ENCODE measurements around the gene MED16.

Gene MED16

GRCh38 chr19:919199-920050 lies 26.4 kb upstream of the MED16 start:
- ATAC-seq = peak; percentile 57
- Mint-ChIP-seq H3K27ac (no peak overlapping the region), H3K4me1 (peaks cover 22% of the 10 kb centered on the region), H3K36me3 (peaks cover 22% of the 10 kb centered on the region), H3K9me3 (no peaks in the 10 kb centered on the region), H3K4me3 (peak overlapping the region; percentile 70)
- DNase-seq (ENCODE audit: low spot score in 2 of 2) = peak in 1 of 2 donors; percentile 73

- H3K27ac Mint-ChIP-seq = no peak overlapping the region
- peak overlapping the region; percentile 70 for H3K4me3 Mint-ChIP-seq
- H3K9me3 Mint-ChIP-seq = no peaks in the 10 kb centered on the region
- ATAC-seq (no peak), DNase-seq (ENCODE audit: low spot score in 2 of 2) (no peak)
- H3K36me3 Mint-ChIP-seq = peaks cover 18% of the 10 kb centered on the region
- H3K4me1 Mint-ChIP-seq = peaks cover 22% of the 10 kb centered on the region
Measured at GRCh38 chr19:918481-919198, 25.7 kb upstream of the MED16 start.

GRCh38 chr19:918152-918437 lies 25.1 kb upstream of the MED16 start:
- DNase-seq (ENCODE audit: low spot score in 2 of 2) (no peak), ATAC-seq (no peak)
- Mint-ChIP-seq H3K9me3 (no peaks in the 10 kb centered on the region), H3K4me3 (peak overlapping the region; percentile 70), H3K27ac (no peak overlapping the region), H3K36me3 (peaks cover 18% of the 10 kb centered on the region), H3K4me1 (peaks cover 22% of the 10 kb centered on the region)

- H3K36me3 Mint-ChIP-seq = peaks cover 18% of the 10 kb centered on the region
- ATAC-seq = peak; percentile 4
- no peaks in the 10 kb centered on the region for H3K9me3 Mint-ChIP-seq
- H3K4me1 Mint-ChIP-seq = peaks cover 22% of the 10 kb centered on the region
- DNase-seq (ENCODE audit: low spot score in 2 of 2) = no peak
- H3K4me3 Mint-ChIP-seq = peak within 1 kb of the TSS; percentile 70
- H3K27ac Mint-ChIP-seq = no peak within 1 kb of the TSS
Measured at GRCh38 chr19:917323-918151, 24.6 kb upstream of the MED16 start, which contains the start of gene KISS1R. TSS of gene KISS1R (plus strand) at chr19:917333. CDS start at chr19:917503, 170 bp downstream.

GRCh38 chr19:916645-917322 lies 23.8 kb upstream of the MED16 start:
- DNase-seq (ENCODE audit: low spot score in 2 of 2) (no peak), ATAC-seq (no peak)
- H3K4me1 Mint-ChIP-seq = peaks cover 19% of the 10 kb centered on the region
- peak overlapping the region; percentile 70 for H3K4me3 Mint-ChIP-seq
- no peaks in the 10 kb centered on the region for H3K9me3 Mint-ChIP-seq
- H3K36me3 Mint-ChIP-seq = peaks cover 12% of the 10 kb centered on the region
- no peak overlapping the region for H3K27ac Mint-ChIP-seq

- peak; percentile 73 to 85 for DNase-seq (ENCODE audit: low spot score in 2 of 2)
- ATAC-seq = peak; percentile 83
- Mint-ChIP-seq H3K27ac (peak within 1 kb of the TSS; percentile 86), H3K4me1 (peaks cover 19% of the 10 kb centered on the region), H3K36me3 (peaks cover 28% of the 10 kb centered on the region), H3K4me3 (peak within 1 kb of the TSS; percentile 78), H3K9me3 (no peaks in the 10 kb centered on the region)
Measured at GRCh38 chr19:913080-913748, 20.2 kb upstream of the MED16 start, which contains the start of gene R3HDM4. TSS of gene R3HDM4 (minus strand) at chr19:913219. CDS start at chr19:913157, 62 bp downstream.

- peaks cover 29% of the 10 kb centered on the region for H3K36me3 Mint-ChIP-seq
- peaks cover 19% of the 10 kb centered on the region for H3K4me1 Mint-ChIP-seq
- no peak for ATAC-seq
- peak overlapping the region; percentile 86 for H3K27ac Mint-ChIP-seq
- no peaks in the 10 kb centered on the region for H3K9me3 Mint-ChIP-seq
- peak overlapping the region; percentile 78 for H3K4me3 Mint-ChIP-seq
- DNase-seq (ENCODE audit: low spot score in 2 of 2) = peak in 1 of 2 donors; percentile 67
Measured at GRCh38 chr19:912181-913079, 19.4 kb upstream of the MED16 start.

GRCh38 chr19:911197-912033 lies 18.4 kb upstream of the MED16 start:
- Mint-ChIP-seq H3K4me1 (peaks cover 22% of the 10 kb centered on the region), H3K4me3 (peak overlapping the region; percentile 78), H3K36me3 (peaks cover 38% of the 10 kb centered on the region), H3K9me3 (no peaks in the 10 kb centered on the region), H3K27ac (peak overlapping the region; percentile 72)
- DNase-seq (ENCODE audit: low spot score in 2 of 2) (no peak), ATAC-seq (no peak)

- no peak for ATAC-seq
- H3K9me3 Mint-ChIP-seq = no peaks in the 10 kb centered on the region
- peak overlapping the region; percentile 37 for H3K27ac Mint-ChIP-seq
- H3K36me3 Mint-ChIP-seq = peaks cover 55% of the 10 kb centered on the region
- DNase-seq (ENCODE audit: low spot score in 2 of 2) = no peak
- peak overlapping the region; percentile 78 for H3K4me3 Mint-ChIP-seq
- H3K4me1 Mint-ChIP-seq = peaks cover 29% of the 10 kb centered on the region
Measured at GRCh38 chr19:907183-907853, 14.3 kb upstream of the MED16 start.

- peaks cover 60% of the 10 kb centered on the region for H3K36me3 Mint-ChIP-seq
- ATAC-seq (no peak), DNase-seq (ENCODE audit: low spot score in 2 of 2) (no peak)
- no peak overlapping the region for H3K4me3 Mint-ChIP-seq
- H3K9me3 Mint-ChIP-seq = no peaks in the 10 kb centered on the region
- H3K4me1 Mint-ChIP-seq = peaks cover 29% of the 10 kb centered on the region
- peak overlapping the region; percentile 37 for H3K27ac Mint-ChIP-seq
Measured at GRCh38 chr19:906480-906879, 13.5 kb upstream of the MED16 start.

GRCh38 chr19:904545-904944 lies 11.6 kb upstream of the MED16 start:
- Mint-ChIP-seq H3K4me1 (peaks cover 26% of the 10 kb centered on the region), H3K27ac (peak overlapping the region; percentile 58), H3K9me3 (no peaks in the 10 kb centered on the region), H3K36me3 (peaks cover 43% of the 10 kb centered on the region), H3K4me3 (no peak overlapping the region)
- ATAC-seq = no peak
- no peak for DNase-seq (ENCODE audit: low spot score in 2 of 2)

GRCh38 chr19:903266-903797 lies 10.3 kb upstream of the MED16 start:
- H3K4me3 Mint-ChIP-seq = no peak overlapping the region
- H3K27ac Mint-ChIP-seq = peak overlapping the region; percentile 32
- DNase-seq (ENCODE audit: low spot score in 2 of 2) (no peak), ATAC-seq (no peak)
- H3K4me1 Mint-ChIP-seq = peaks cover 14% of the 10 kb centered on the region
- H3K36me3 Mint-ChIP-seq = peaks cover 40% of the 10 kb centered on the region
- no peaks in the 10 kb centered on the region for H3K9me3 Mint-ChIP-seq
